Heart left ventricle (tissue), 16 donors: ENCODE results near the gene PKIB. TPM values are rescaled to one million over a fixed set of nuclear protein-coding genes. Genes with fewer than 3 reads are reported as not detected.

Experiments
- ATAC-seq, 4 donors: fragments of 200-7000 bp; cut with Tn5 transposase; one replicate each; pipeline ENCODE4 v1.9.1; 2020 to 2022; ENCODE audit warnings: moderate library complexity in 4 of 4, mild to moderate bottlenecking in 3 of 4, moderate number of reproducible peaks in 1 of 4
- DNase-seq, 5 donors: peaks; one replicate each; pipeline ENCODE4 v3.0.0-alpha.2; 2020
- H3K27ac ChIP-seq, 12 donors: fragments of 200-600 bp; sonication (generic) in 4 of 12; one replicate each; pipeline versions ENCODE4 v1.5.0 to v1.8.0; 2016 to 2022; ENCODE audit warnings: mild to moderate bottlenecking in 2 of 12
- H3K27me3 ChIP-seq, 9 donors: fragments of 200-600 bp; sonication (generic) in 2 of 9; one replicate each; pipeline versions ENCODE4 v1.5.1 to v1.8.0; 2016 to 2022; ENCODE audit warnings: mild to moderate bottlenecking in 3 of 9
- H3K36me3 ChIP-seq, 9 donors: fragments of 200-600 bp; sonication (generic) in 2 of 9; one replicate each; pipeline versions ENCODE4 v1.5.0 to v1.8.0; 2018 to 2022; ENCODE audit warnings: mild to moderate bottlenecking in 2 of 9
- H3K4me1 ChIP-seq, 12 donors: fragments of 200-600 bp; sonication (generic) in 4 of 12; one replicate each; pipeline versions ENCODE4 v1.5.0 to v1.8.0; 2016 to 2022; ENCODE audit warnings: mild to moderate bottlenecking in 3 of 12
- H3K4me3 ChIP-seq, 12 donors: fragments of 200-600 bp; sonication (generic) in 4 of 12; one replicate each; pipeline versions ENCODE4 v1.5.0 to v1.8.0; 2017 to 2022; ENCODE audit warnings: mild to moderate bottlenecking in 9 of 12, moderate library complexity in 4 of 12
- H3K9me3 ChIP-seq, 12 donors: fragments of 200-600 bp; sonication (generic) in 4 of 12; one replicate each; pipeline versions ENCODE4 v1.5.0 to v1.8.0; 2016 to 2022; ENCODE audit warnings: mild to moderate bottlenecking in 1 of 12
- POLR2A ChIP-seq, 2 donors: fragments of 450-650 bp; IDR thresholded peaks; one replicate each; pipeline ENCODE4 v1.6.1; 2017; ENCODE audit warnings: antibody characterized with exemption in 2 of 2, mild to moderate bottlenecking in 2 of 2, moderate library complexity in 2 of 2
- WGBS, 4 donors: extraction: QIAGEN DNeasy Blood & Tissue Kit in 2 of 4; methylation state at CpG; one replicate each; pipeline versions ENCODE4 v1.1.5 to v1.1.7; 2013 to 2018; 5-methylcytosine and 5-hydroxymethylcytosine counted together
- intact Hi-C, 10 donors: fragments of 100-400 bp; cut with DNase I; formaldehyde crosslinking; loops; one replicate each; pipeline versions ENCODE4 v1.11.1 to v1.14.2; 2022
- polyA plus RNA-seq, 2 donors: library from polyadenylated mRNA; stranded (reverse); fragments of 200-250 nt; gene quantifications; one replicate each; pipeline ENCODE4 v1.2.3, GENCODE V29; 2013
- total RNA-seq, 9 donors: library from RNA; depleted of rRNA in 2 of 9; stranded (reverse); fragments of >200 nt in 2 of 9; fragmentation: NEBNext Ultra II Directional in 3 of 9; extraction: Animal tissue kit (Norgen Biotek cat#: 25700) in 3 of 9; gene quantifications; one replicate each; pipeline versions ENCODE4 v1.1.0 to v1.2.4, GENCODE V29; 2016 to 2023
- TF ChIP-seq, protein P1 (sequence below), 12 donors: fragments of 200-600 bp; sonication (generic) in 4 of 12; IDR thresholded peaks; one replicate each; pipeline versions ENCODE4 v1.5.0 to v1.8.0; 2018 to 2022; ENCODE audit warnings: antibody characterized with exemption in 12 of 12, mild to moderate bottlenecking in 5 of 12
- donor health status: ischemic (EF 13 %, LVEDD 7.1; RV severe dilation, severe dysfunction).
- donor health status: healthy with polysubstance abuse.
- donor health status: DM: no; HTN: yes; CAD: no.
- donor health status: DM: no; HTN: no; CAD: no.
- donor health status: ischemic (EF 25% LVEDD 6.9; RV normal size, moderate dysfunction).
- donor health status: ischemic (EF 25% LVEDD 5.7; RV mildly dilated, moderate dysfunction).
- donor health status: healthy.
- donor health status: DM: yes; HTN: yes; CAD: no.
- donor health status: ischemic (EF 35%, LVEDD 5.7; RV mildly dilated, moderate dysfunction).
- donor health status: nonischemic (EF 11% LVEDD 7.7; RV severe dilation, severe dysfunction).
- donor health status: DM: yes; HTN: yes; CAD: no.
- donor health status: PGD.
- donor health status: ischemic (EF 29% LVEDD 5.4; RV normal size, mild dysfunction).
- donor health status: nonischemic (EF 23%, LVEDD 6.1; RV moderate dilation, normal function).

Gene PKIB
- total and polyA plus RNA-seq, 11 donors = 0.27 to 0.96 (median 0.50) TPM; not detected in 4

DNA sequence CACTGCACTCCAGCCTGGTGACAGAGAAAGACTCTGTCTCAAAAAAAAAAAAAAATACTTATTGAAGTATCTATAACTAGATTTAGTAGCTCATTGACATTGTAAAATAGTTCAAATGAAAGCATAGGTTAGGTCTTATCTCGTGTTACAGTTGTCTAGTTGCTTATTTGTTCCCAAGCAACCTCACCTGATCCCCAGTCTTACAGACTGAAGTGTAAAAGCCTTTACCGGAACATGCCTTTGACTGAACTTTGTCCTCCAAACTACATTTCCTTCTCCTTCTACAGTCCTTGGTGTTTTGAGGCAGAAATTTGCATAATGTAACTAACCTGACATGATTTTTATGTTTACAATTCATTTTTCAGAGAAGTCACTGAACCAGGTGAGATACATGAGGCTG lies 61.0 kb downstream of the PKIB start:
- no peak overlapping the region for H3K4me3 ChIP-seq
- H3K36me3 ChIP-seq = no peaks in the 10 kb centered on the region
- H3K9me3 ChIP-seq = no peaks in the 10 kb centered on the region
- no peaks in the 10 kb centered on the region for H3K27me3 ChIP-seq
- no peak for ATAC-seq
- no peak for DNase-seq
- 45 to 71% (median 57%) methylated on average over 2 of the region's 2 CpGs for WGBS, 4 donors
- TF ChIP-seq POLR2A (IDR thresholded peaks at IDR 0.05) = no peak
- intact Hi-C loops = no loop called here
- H3K4me1 ChIP-seq = no peaks in the 10 kb centered on the region
- no peak overlapping the region for H3K27ac ChIP-seq

GRCh38 chr6:122673343-122673961 lies 63.2 kb downstream of the PKIB start:
- WGBS, 4 donors = 59 to 86% (median 69%) methylated on average over 1 of the region's 1 CpG
- ATAC-seq = no peak
- TF ChIP-seq, protein P1, sequence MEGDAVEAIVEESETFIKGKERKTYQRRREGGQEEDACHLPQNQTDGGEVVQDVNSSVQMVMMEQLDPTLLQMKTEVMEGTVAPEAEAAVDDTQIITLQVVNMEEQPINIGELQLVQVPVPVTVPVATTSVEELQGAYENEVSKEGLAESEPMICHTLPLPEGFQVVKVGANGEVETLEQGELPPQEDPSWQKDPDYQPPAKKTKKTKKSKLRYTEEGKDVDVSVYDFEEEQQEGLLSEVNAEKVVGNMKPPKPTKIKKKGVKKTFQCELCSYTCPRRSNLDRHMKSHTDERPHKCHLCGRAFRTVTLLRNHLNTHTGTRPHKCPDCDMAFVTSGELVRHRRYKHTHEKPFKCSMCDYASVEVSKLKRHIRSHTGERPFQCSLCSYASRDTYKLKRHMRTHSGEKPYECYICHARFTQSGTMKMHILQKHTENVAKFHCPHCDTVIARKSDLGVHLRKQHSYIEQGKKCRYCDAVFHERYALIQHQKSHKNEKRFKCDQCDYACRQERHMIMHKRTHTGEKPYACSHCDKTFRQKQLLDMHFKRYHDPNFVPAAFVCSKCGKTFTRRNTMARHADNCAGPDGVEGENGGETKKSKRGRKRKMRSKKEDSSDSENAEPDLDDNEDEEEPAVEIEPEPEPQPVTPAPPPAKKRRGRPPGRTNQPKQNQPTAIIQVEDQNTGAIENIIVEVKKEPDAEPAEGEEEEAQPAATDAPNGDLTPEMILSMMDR (IDR thresholded peaks at IDR 0.05) = no peak
- no peak for TF ChIP-seq POLR2A (IDR thresholded peaks at IDR 0.05)
- no peak overlapping the region for H3K27ac ChIP-seq
- no peak for DNase-seq
- no peaks in the 10 kb centered on the region for H3K27me3 ChIP-seq
- no peak overlapping the region for H3K4me3 ChIP-seq
- intact Hi-C loops = no loop called here
- no peaks in the 10 kb centered on the region for H3K4me1 ChIP-seq
- H3K36me3 ChIP-seq = no peaks in the 10 kb centered on the region
- no peaks in the 10 kb centered on the region for H3K9me3 ChIP-seq

GRCh38 chr6:122676146-122676545 lies 65.9 kb downstream of the PKIB start:
- Histone ChIP-seq H3K9me3 (no peaks in the 10 kb centered on the region), H3K27me3 (no peaks in the 10 kb centered on the region), H3K36me3 (no peaks in the 10 kb centered on the region), H3K4me1 (no peaks in the 10 kb centered on the region), H3K27ac (no peak overlapping the region), H3K4me3 (no peak overlapping the region)
- TF ChIP-seq, protein P1 (IDR thresholded peaks at IDR 0.05) = no peak
- no peak for TF ChIP-seq POLR2A (IDR thresholded peaks at IDR 0.05)
- DNase-seq = no peak
- intact Hi-C loops = no loop called here
- ATAC-seq = no peak
- WGBS, 4 donors = 77 to 100% (median 92%) methylated on average over 1 of the region's 1 CpG

- ATAC-seq (no peak), DNase-seq (no peak)
- H3K27me3 ChIP-seq = no peaks in the 10 kb centered on the region
- H3K27ac ChIP-seq = no peak overlapping the region
- TF ChIP-seq POLR2A (IDR thresholded peaks at IDR 0.05) = no peak
- H3K9me3 ChIP-seq = no peaks in the 10 kb centered on the region
- no peaks in the 10 kb centered on the region for H3K36me3 ChIP-seq
- no peak overlapping the region for H3K4me3 ChIP-seq
- H3K4me1 ChIP-seq = no peaks in the 10 kb centered on the region
- intact Hi-C loops = no loop called here
- 60 to 78% (median 68%) methylated on average over 2 of the region's 2 CpGs for WGBS, 4 donors
Measured at GRCh38 chr6:122676688-122677087, 66.5 kb downstream of the PKIB start.

DNA sequence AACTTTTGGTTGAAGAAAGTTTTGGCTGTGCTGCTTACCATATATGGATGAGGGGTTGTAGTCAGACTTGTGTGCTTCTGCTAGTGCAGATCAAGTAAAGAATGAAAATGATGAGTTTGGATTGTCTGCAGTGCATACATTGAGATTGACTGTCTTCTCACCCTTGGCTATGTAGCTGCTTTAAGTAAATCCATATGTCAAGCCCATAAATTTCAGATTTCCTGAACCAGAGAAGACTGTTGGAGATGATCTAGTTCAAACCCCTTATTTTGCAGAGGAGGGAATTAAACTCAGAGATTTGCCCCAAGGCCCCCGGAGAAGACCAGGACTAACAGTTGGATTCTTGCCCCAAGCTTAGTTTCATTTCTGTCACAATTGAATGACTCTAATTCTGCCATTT lies 67.2 kb downstream of the PKIB start:
- Histone ChIP-seq H3K27me3 (no peaks in the 10 kb centered on the region), H3K36me3 (no peaks in the 10 kb centered on the region), H3K27ac (no peak overlapping the region), H3K4me3 (no peak overlapping the region), H3K4me1 (no peaks in the 10 kb centered on the region), H3K9me3 (no peaks in the 10 kb centered on the region)
- TF ChIP-seq POLR2A (IDR thresholded peaks at IDR 0.05) = no peak
- TF ChIP-seq, protein P1 (IDR thresholded peaks at IDR 0.05) = no peak
- ATAC-seq = no peak
- intact Hi-C loops = no loop called here
- WGBS, 4 donors = 91 to 100% (median 94%) methylated on average over 1 of the region's 1 CpG
- no peak for DNase-seq
